ENCODE results near the gene SMPD4.
"Not testable (repeated sequence)": the region's sequence is repeated elsewhere in the genome, so short reads cannot be mapped to it uniquely, and the experiment has no call there.

- TF ChIP-seq CTCF (IDR thresholded peaks at IDR 0.05; ENCODE audit: extremely low read depth in 1 of 2, insufficient read depth in 1 of 2, low read depth in 1 of 2, low read length in 2 of 2); MAX (IDR thresholded peaks at IDR 0.05; ENCODE audit: insufficient read depth, insufficient read length); EZH2 (IDR thresholded peaks at IDR 0.05; ENCODE audit: borderline replicate concordance, low read depth, low read length, severe bottlenecking); POLR2AphosphoS5 (IDR thresholded peaks at IDR 0.05; ENCODE audit: insufficient read depth, low read depth, low read length); POLR2A (IDR thresholded peaks at IDR 0.05; ENCODE audit: low read depth, low read length); MYC (IDR thresholded peaks at IDR 0.05; ENCODE audit: low read depth, low read length); JUN (IDR thresholded peaks at IDR 0.05; ENCODE audit: borderline replicate concordance, insufficient read depth, insufficient read length, low read depth): not testable (repeated sequence)
Measured at GRCh38 chr2:130193824-130194223, 12.4 kb upstream of the SMPD4 start.
